Glomerular visceral epithelial cell (primary cell): ENCODE results near the gene VPS29.

Source experiments
- DNase-seq: peaks from one replicate; pipeline ENCODE4 v3.0.0-alpha.2; 2016; ENCODE audit errors: extremely low spot score

Gene VPS29

DNA sequence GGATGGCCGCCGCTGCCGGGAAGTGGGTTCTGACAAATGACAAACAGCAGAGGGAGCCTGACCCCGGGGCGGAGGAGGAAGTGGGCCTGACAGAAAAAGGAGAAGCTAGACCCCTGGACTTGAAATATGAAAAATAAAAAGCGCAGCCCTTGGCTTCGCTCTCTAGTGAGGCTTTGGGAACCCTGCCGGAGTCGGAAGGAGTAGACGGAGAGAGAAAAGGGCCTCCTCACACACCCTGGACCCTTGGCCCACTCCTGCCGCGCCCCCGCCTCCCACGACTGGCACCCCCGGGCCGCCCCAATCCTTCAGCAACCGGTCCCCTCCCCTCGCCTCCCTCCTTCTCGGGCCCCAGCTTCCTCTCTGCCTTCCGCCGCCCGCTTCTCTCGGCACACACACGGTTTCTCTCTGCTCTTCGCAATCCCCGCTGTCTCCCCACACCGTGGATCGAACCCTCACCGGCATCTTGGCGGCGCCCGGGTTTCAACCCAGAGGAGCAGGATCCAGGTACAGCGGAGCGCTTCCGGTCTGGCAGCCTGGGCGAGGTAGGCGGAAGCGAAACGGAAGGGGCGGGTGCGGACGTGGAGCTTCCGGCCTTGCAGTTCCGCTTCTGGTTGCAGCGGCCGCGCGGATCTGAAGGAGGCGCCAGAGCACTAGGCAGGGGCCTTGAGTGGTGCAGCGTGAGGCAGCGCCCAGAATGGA is 52.0 kb downstream of the VPS29 start, which contains the start of gene ARPC3:
ARPC3 (minus strand) TSS at position 539 of the 699 bp plus-strand sequence; CDS start at position 462, 77 bp downstream.
- DNase-seq, result peak; percentile 95

DNA sequence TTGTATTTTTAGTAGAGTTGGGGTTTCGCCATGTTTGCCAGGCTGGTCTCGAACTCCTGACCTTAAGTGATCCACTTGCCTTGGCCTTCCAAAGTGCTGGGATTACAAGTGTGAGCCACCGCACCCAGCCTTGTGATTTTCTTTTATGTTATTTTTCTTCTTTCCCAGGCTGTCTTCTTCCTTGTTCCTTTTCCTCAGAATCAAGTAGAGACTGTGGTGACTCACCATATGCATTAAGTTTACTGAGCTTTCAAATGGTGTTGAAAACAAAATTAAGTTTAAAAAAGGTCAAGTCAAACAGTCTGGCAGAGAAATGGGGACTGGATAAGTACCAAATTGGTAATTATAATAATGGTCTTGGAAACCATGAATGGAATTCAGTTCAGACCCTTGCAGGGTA is 57.5 kb downstream of the VPS29 start:
- DNase-seq, result no peak
